WI38 (cell line): ENCODE data around the gene PMVK.
A peak's percentile ranks its signal among the peaks of the same experiment; 100 is the strongest.

Experiments used
- H3K4me3 ChIP-seq: 2 replicates; pipeline ENCODE4 v1.5.1; 2011; ENCODE audit warnings: low read depth, mild to moderate bottlenecking, control low read depth, low read length
- TF ChIP-seq, protein P1 (sequence below): IDR thresholded peaks from 2 replicates; pipeline ENCODE4 v1.5.1; 2012; ENCODE audit warnings: low read depth, mild to moderate bottlenecking, control low read depth, low read length

The PMVK gene

DNA sequence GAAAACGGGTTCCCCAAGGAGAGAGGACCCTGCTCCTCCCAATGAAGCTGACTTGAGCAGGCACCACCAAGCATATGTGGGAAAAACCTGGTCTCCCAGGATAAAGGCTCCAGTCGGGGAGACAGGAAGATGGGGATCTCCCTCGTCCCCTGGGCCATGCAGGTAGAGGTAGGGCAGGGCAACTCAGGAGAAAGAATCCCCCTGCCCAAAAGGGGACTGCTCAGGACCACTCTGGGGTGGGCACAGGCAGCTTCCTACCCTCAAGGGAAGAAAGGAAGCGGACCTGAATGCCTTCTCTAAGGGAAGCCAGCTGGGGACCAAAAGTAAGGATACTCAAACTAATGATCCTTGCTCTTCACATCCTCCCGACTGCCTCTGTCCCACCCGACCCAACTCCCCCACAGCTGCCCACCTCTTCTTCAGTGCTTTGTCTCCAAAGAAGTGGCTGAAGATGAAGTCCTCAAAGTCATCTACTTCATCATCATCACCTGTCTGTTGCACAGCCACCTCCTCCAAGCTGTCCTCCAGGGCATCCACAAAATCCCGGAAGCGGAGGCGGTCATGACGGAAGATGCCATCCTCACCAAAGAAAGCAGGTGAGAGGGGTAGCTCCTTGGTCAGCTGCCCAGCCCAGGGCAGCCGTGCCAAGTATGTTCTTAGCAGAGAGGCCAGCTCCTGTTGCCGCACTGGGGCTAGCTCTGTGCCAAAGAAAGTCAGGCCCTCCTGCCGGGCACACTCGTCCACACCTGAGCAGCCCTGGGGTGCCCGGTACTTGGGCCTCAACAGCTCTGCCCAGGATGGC is 8.8 kb upstream of the PMVK start:
- TF ChIP-seq, protein P1, sequence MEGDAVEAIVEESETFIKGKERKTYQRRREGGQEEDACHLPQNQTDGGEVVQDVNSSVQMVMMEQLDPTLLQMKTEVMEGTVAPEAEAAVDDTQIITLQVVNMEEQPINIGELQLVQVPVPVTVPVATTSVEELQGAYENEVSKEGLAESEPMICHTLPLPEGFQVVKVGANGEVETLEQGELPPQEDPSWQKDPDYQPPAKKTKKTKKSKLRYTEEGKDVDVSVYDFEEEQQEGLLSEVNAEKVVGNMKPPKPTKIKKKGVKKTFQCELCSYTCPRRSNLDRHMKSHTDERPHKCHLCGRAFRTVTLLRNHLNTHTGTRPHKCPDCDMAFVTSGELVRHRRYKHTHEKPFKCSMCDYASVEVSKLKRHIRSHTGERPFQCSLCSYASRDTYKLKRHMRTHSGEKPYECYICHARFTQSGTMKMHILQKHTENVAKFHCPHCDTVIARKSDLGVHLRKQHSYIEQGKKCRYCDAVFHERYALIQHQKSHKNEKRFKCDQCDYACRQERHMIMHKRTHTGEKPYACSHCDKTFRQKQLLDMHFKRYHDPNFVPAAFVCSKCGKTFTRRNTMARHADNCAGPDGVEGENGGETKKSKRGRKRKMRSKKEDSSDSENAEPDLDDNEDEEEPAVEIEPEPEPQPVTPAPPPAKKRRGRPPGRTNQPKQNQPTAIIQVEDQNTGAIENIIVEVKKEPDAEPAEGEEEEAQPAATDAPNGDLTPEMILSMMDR, result no peak
- H3K4me3 ChIP-seq, result no peak overlapping the region

DNA sequence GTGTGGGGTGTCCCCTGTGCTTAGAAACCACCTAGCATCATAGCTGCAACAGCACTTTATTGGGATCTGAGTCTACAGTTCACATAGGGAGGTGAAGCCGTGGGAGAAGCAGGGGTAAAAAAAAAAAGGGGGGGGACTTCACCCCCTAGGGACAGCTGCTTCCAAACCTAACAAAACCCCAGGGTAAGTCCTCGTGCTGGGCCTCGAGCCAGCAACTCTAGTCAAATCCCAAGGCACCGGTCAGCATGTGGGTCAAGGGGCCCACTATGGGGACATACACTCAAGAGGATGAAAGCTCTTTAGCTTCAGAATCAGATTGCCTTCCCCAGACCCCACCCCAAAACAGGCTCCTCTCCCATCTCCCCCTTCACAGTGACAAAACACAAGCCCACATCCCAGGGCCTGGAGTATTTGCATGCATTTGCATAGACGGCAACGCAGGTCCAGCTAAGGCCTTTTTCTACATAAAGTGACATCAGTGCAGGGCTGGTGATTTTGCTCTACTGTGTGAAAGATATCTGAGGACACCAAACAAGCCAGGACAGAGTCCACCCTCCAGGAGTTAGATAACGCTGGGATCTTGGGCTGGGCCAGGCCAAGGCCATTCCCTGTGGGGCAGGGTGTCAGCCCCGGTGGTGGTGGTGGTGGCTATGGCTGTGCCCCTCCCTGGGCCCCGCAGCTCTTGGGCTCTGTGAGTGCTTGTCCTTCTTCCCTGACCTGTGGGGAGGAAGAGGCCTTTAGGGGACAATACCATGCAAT is 8.1 kb upstream of the PMVK start:
- TF ChIP-seq, protein P1, result no peak
- H3K4me3 ChIP-seq, result no peak overlapping the region

DNA sequence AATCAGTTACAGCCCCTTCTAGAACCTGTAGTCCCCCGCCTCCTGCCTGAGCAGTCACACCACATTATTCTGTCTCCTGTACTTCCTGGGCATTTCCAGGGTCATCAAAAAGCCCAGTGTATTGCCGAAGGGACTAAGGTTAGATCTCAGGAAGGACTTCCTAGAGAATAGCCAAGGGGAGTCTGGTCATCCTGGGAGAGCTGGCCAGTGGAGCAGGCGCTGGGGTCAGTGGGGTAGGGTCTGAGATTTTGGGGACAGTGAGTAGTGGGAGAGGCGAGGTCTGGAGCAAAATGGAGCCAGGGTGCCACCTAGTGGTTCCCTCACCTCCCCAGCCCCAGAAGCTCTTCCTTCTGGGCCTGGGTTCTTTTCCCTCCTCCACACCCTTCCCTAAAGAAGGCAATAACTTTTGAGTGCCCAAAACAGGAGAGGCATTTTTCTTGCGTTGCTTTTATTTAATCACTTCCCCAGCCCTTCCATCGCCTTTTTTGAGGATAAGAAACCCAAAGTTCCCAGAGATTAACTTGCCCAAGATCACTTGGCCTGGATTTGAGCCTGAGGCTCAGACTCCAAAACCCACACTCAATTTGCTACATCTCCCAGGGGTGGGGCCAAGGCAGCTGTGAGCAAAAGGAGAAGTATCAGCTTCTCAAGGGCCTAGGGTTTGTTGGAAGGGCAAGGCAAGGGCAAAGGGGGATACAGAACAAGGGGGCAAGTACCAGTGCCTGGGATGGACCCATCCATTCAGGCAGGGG is 7.3 kb upstream of the PMVK start:
- TF ChIP-seq, protein P1, result peak; percentile 79
- H3K4me3 ChIP-seq, result no peak overlapping the region

DNA sequence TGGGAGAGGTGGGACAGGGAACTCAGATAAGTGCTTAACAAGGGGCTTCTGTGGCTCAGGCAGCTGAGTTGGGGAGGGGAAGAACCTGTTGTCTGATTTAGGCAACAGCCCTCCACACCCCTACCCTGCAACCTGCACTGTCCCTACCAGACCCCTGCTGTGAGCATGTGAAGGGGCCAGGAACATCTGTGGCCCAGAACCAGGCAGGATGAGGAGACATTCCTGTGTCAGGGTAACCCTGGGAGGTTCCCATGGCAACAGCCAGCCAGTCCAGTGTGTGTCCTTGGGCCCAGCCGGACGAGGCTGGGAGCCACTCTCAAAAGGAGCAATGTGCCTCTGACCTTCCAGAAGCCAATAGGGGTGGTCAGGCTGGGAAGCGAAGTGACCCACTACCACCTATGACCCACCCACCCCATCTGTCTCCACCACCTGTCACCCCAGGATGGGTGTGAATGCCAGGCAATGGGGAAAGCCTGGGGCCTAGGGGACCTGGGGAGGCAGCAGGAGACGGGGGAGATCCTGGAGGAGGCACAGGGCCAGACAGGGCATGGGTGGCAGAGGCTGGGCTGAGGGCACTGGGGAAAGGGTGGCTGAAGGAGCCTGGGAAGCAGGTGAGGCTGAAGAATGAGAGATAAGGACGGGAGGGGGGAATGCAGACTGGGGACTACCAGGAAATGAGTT is 5.0 kb upstream of the PMVK start:
- no peak overlapping the region for H3K4me3 ChIP-seq
- TF ChIP-seq, protein P1, result no peak

DNA sequence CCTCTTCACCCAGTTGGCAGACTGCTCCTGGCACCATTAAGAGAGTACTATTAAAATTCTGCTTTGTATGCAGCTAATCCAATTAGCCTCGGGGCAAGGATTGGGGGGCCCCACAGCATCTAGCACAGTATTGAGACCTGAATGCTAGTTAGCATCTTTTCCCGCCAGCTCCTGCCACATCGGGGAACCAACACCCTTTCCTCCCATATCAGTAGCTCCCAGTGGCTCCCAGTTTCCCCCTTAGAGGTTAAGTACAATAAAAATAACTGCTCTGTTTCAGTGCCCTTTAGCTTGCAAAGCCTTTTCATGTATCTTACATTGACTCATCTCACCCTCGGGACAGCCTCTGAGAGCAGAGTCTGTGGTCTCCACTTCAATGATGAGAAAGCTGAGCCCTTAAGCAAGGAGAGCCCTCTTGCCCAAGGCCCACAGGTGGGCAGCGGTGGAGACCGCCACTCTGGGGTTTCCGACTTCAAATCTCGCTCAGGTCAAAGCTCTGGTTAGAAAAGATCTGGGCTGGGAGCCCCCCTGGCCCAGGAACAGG is 4.2 kb upstream of the PMVK start:
- H3K4me3 ChIP-seq, result no peak overlapping the region
- TF ChIP-seq, protein P1, result no peak

DNA sequence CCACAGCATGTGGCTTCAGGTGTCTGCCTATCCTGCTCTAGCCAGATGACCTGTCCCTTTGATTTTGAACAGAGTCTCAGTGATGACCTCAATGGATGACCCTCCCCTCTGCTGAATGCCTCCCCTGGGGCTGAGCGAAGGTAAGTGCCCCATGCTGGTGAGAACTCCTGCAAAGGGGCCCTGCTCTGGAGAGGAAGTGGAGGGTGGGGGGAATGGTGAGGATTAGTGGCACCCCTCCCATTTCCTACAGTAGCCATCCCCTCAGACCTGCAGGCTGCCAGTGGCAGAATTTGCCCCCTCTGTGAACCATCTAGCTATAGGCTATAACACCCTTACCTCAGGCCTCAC is 3.7 kb upstream of the PMVK start:
- no peak overlapping the region for H3K4me3 ChIP-seq

More for the DNA sequence above, 3.7 kb upstream of the PMVK start:
- TF ChIP-seq, protein P1, result no peak
